Lower lobe of right lung (tissue), 2 donors: Measurements from ENCODE around the gene FAM110A. TPM values are rescaled to one million over a fixed set of nuclear protein-coding genes. Genes with fewer than 3 reads are reported as not detected.

Source experiments
- ATAC-seq, 2 donors: fragments of 200-7000 bp; cut with Tn5 transposase; one replicate each; pipeline ENCODE4 v1.9.1; 2020 to 2022; ENCODE audit warnings: mild to moderate bottlenecking in 2 of 2, moderate library complexity in 2 of 2
- DNase-seq: peaks from one replicate; pipeline ENCODE4 v3.0.0-alpha.2; 2020
- H3K27ac ChIP-seq: fragments of 200-600 bp; one replicate; pipeline ENCODE4 v1.8.0; 2022
- H3K27me3 ChIP-seq: fragments of 200-600 bp; one replicate; pipeline ENCODE4 v1.8.0; 2022; ENCODE audit warnings: low read depth
- H3K36me3 ChIP-seq: fragments of 200-600 bp; one replicate; pipeline ENCODE4 v1.8.0; 2022; ENCODE audit warnings: mild to moderate bottlenecking
- H3K4me1 ChIP-seq: fragments of 200-600 bp; one replicate; pipeline ENCODE4 v1.8.0; 2022
- H3K4me3 ChIP-seq: fragments of 200-600 bp; one replicate; pipeline ENCODE4 v1.8.0; 2022; ENCODE audit warnings: mild to moderate bottlenecking
- H3K9me3 ChIP-seq: fragments of 200-600 bp; one replicate; pipeline ENCODE4 v1.8.0; 2022
- intact Hi-C: fragments of 100-400 bp; cut with DNase I; formaldehyde crosslinking; loops from one replicate; pipeline ENCODE4 v1.11.0; 2022
- total RNA-seq: library from RNA; stranded (reverse); fragmentation: NEBNext Ultra II Directional; extraction: Animal tissue kit (Norgen Biotek cat#: 25700); gene quantifications from one replicate; pipeline ENCODE4 v1.2.1, GENCODE V29; 2021
- TF ChIP-seq, protein P1 (sequence below): fragments of 200-600 bp; IDR thresholded peaks from one replicate; pipeline ENCODE4 v1.8.0; 2022; ENCODE audit warnings: antibody characterized with exemption, mild to moderate bottlenecking
- donor health status: DM: no; HTN: yes; CAD: no; lungs with severe emphysema.

Gene FAM110A
- total RNA-seq, 1 donor from 2014 or later = 21.4 TPM

DNA sequence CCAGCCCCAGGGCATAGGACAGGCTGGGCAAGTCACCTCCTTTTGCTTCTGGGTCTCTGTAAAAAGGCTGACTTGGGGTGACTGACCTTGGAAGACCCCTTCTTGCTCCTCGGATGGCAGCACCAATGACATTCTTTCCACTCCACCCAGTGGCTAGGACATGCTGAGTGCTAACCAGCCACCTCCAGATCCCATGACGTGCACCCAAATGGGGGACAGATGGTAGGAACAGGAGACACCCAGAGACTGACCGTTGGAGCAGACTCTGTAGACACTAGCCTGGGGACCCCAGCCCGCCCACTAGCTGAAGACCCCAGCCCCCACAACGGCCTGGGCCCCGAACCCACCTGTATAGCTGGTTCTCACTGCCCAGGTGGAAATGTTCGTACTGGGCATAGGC is 44.3 kb downstream of the FAM110A start:
- ATAC-seq (peak in 1 of 2 donors; percentile 6), DNase-seq (no peak)
- Histone ChIP-seq H3K36me3 (no peaks in the 10 kb centered on the region), H3K4me3 (no peak overlapping the region), H3K27me3 (no peaks in the 10 kb centered on the region), H3K9me3 (no peaks in the 10 kb centered on the region), H3K27ac (no peak overlapping the region), H3K4me1 (no peaks in the 10 kb centered on the region)
- intact Hi-C loops = no loop called here
- TF ChIP-seq, protein P1, sequence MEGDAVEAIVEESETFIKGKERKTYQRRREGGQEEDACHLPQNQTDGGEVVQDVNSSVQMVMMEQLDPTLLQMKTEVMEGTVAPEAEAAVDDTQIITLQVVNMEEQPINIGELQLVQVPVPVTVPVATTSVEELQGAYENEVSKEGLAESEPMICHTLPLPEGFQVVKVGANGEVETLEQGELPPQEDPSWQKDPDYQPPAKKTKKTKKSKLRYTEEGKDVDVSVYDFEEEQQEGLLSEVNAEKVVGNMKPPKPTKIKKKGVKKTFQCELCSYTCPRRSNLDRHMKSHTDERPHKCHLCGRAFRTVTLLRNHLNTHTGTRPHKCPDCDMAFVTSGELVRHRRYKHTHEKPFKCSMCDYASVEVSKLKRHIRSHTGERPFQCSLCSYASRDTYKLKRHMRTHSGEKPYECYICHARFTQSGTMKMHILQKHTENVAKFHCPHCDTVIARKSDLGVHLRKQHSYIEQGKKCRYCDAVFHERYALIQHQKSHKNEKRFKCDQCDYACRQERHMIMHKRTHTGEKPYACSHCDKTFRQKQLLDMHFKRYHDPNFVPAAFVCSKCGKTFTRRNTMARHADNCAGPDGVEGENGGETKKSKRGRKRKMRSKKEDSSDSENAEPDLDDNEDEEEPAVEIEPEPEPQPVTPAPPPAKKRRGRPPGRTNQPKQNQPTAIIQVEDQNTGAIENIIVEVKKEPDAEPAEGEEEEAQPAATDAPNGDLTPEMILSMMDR = no peak

DNA sequence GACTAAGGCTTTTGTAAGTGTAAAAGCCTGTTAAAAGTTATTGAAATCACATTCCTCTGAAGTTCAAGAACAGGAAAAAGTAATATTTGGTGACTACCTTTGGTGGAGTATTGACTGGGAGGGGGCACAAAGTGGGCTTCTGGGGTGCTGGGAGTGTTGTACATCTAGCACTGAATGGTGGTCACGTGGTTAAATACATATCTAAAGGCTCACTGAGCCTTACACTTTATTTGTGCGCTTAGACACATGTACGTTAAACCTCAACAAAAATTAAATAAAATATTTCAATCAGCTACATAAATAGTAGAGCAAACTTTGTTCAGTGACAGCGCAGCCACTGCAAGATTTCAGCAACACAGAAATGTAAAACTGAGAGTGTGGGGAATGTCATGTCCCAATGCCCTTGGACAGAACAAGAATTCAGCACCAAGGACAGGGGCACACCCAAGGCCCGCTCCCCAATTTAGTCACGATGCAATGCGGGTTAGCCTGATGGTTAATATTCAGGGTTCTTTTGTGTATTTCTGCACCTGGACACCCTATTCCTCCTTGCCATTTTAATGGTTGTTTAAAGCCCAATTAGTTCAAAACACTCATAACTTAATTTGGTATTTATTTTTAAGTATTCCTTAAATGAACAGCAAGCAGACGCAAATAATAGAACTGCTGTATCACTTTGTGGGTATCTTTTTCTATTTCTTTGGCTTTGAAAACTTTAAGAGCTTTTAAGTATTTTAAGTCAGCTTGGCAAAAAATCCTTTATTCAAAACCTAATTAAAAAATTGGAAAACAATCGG is 45.2 kb downstream of the FAM110A start:
- Histone ChIP-seq H3K27ac (no peak overlapping the region), H3K4me3 (no peak overlapping the region), H3K27me3 (peaks cover 2% of the 10 kb centered on the region), H3K9me3 (no peaks in the 10 kb centered on the region), H3K36me3 (no peaks in the 10 kb centered on the region), H3K4me1 (no peaks in the 10 kb centered on the region)
- intact Hi-C loops = no loop called here
- ATAC-seq = no peak
- no peak for DNase-seq
- TF ChIP-seq, protein P1 = no peak

DNA sequence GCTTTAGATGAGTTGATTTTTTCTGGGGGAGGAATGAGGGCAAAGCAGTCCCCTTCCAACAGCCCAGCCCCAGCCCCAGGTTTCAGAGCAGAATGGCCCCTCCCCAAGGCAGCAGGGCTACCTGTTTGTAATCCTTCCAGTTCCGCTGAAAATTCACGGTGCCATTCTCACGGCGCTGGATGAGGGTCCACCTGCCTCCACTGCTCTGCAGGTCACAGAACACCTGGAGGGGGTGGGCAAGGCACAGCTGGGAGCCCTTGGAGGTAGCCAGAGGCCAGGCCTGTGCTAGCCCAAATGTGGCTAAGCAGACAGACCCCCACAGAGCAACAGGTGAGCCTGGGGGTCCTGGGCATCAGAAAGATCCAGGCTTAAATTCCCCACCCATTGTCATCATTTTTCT is 46.1 kb downstream of the FAM110A start:
- TF ChIP-seq, protein P1 = no peak
- Histone ChIP-seq H3K27me3 (peaks cover 11% of the 10 kb centered on the region), H3K4me1 (peaks cover under 1% of the 10 kb centered on the region), H3K4me3 (no peak overlapping the region), H3K9me3 (no peaks in the 10 kb centered on the region), H3K36me3 (no peaks in the 10 kb centered on the region), H3K27ac (no peak overlapping the region)
- no peak for ATAC-seq
- intact Hi-C loops = no loop called here
- DNase-seq = no peak

DNA sequence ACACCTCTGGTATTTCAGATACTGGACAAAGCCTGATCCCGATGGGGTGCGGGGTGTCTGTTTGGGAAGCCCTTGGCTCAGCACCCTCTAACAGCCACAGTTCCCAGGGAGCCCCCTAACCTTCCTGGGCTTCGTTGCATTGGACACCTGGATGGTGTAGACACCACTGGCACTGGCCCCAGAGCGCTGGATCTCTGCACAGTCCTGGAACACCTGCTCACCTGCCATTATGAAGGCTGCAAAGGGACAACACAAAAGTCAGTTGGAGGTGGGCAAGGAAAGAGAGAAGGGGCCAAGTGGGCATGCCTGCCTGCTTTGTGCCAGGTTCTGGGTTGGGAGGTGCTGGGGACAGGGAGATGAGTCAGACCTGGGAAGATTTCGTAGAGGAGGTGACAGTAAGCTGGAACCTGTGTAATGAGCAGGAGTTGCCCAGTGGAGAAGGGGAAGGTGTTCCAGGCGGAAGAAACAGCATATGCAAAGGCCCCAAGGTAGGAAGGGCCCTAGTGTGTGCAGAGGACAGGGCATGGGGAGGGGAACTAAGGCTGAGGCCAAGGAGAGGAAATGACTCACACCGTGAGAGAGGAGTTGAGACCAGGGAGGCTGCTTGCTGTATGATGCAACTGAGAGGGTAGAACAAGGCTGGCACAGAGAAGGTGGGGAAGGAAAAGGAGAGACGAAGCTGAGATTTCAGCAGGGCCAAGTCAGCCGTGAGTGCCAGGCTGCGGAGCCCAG is 47.7 kb downstream of the FAM110A start:
- H3K36me3 ChIP-seq = no peaks in the 10 kb centered on the region
- H3K27me3 ChIP-seq = peaks cover 20% of the 10 kb centered on the region
- H3K4me3 ChIP-seq = no peak overlapping the region
- ATAC-seq (peak; percentile 71 to 76), DNase-seq (no peak)
- TF ChIP-seq, protein P1 = no peak
- H3K27ac ChIP-seq = no peak overlapping the region
- peaks cover 6% of the 10 kb centered on the region for H3K4me1 ChIP-seq
- no peaks in the 10 kb centered on the region for H3K9me3 ChIP-seq
- intact Hi-C loops = no loop called here

DNA sequence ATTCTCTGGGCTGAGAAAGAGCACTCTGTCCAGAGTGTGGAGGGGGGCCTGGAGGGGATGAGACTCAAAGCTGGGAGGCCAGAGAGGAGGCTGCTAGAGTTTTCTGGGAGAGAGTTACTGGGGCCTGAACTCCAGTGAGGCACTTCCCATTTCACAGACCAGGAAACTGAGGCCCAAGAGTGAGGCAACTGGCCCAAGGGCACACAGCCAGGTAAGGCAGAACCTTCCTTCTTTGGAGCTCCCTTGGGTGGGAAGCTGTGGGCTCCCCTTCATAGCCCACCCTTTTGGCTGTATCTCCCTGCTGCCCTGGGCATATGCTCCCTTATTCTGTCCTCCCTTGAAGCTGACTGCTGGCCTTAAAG is 48.2 kb downstream of the FAM110A start:
- no peak for DNase-seq
- TF ChIP-seq, protein P1 = no peak
- no peak overlapping the region for H3K4me3 ChIP-seq

More for the DNA sequence above, 48.2 kb downstream of the FAM110A start:
- H3K27ac ChIP-seq = no peak overlapping the region
- no peaks in the 10 kb centered on the region for H3K9me3 ChIP-seq
- peaks cover 6% of the 10 kb centered on the region for H3K4me1 ChIP-seq
- ATAC-seq = no peak
- no peaks in the 10 kb centered on the region for H3K36me3 ChIP-seq
- intact Hi-C loops = no loop called here
- H3K27me3 ChIP-seq = peaks cover 20% of the 10 kb centered on the region
